B cell (primary cell): Measurements from ENCODE around the gene TFCP2. TPM values are rescaled to one million over a fixed set of nuclear protein-coding genes. Genes with fewer than 3 reads are reported as not detected.

Experiments used
- ATAC-seq: fragments of 200-7000 bp; cut with Tn5 transposase; one replicate; pipeline ENCODE4 v1.10.0; 2021; ENCODE audit warnings: low read depth, mild to moderate bottlenecking, moderate number of reproducible peaks, moderate library complexity
- CTCF ChIA-PET: fragments of 350-600 bp; sonication (Branson Sonifier 250); formaldehyde crosslinking; loops from one replicate; lab custom pipeline; 2021; ENCODE audit warnings: antibody characterized with exemption, inconsistent platforms; lab: Charles Lee
- POLR2A ChIA-PET: fragments of 350-600 bp; sonication (Branson Sonifier 250); formaldehyde crosslinking; loops from one replicate; lab custom pipeline; 2021; ENCODE audit warnings: antibody characterized with exemption; lab: Charles Lee
- DNase-seq: peaks from one replicate; pipeline ENCODE4 v3.0.0; 2013
- H2AFZ ChIP-seq: 2 replicates; pipeline ENCODE4 v1.6.1; 2012; ENCODE audit warnings: mild to moderate bottlenecking, low read depth, low read length; ENCODE audit not compliant: insufficient read depth, poor library complexity, severe bottlenecking
- H3K27ac ChIP-seq, 2 donors: 1 replicate in 1 of 2; 2 replicates in 1 of 2; pipeline ENCODE4 v1.5.1; 2012 to 2013; ENCODE audit warnings: low read length in 2 of 2, mild to moderate bottlenecking in 2 of 2, moderate library complexity in 1 of 2
- H3K27me3 ChIP-seq, 4 experiments: fragments of 200-600 bp in 1 of 4; sonication (generic) in 1 of 4; replicated peaks in 1 of 4; 1 replicate in 2 of 4; 2 replicates in 2 of 4; pipeline versions ENCODE4 v1.6.1 to v1.7.0; 2013 to 2016; ENCODE audit warnings: low read length in 3 of 4, mild to moderate bottlenecking in 2 of 4, mixed read lengths in 1 of 4, moderate library complexity in 1 of 4; ENCODE audit not compliant: insufficient read depth in 4 of 4, control insufficient read depth in 3 of 4; ENCODE audit errors: control extremely low read depth in 1 of 4
- H3K36me3 ChIP-seq, 2 experiments: replicated peaks in 1 of 2; 1 replicate in 1 of 2; 2 replicates in 1 of 2; pipeline versions ENCODE4 v1.6.1 to v1.7.1; 2013; ENCODE audit warnings: low read length in 1 of 2; ENCODE audit not compliant: insufficient read depth in 2 of 2, control insufficient read depth in 1 of 2; ENCODE audit errors: control extremely low read depth in 1 of 2, extremely low read depth in 1 of 2
- H3K4me1 ChIP-seq, 2 donors: fragments of 200-600 bp in 1 of 2; sonication (generic) in 1 of 2; 1 replicate in 1 of 2; 2 replicates in 1 of 2; pipeline versions ENCODE4 v1.5.1 to v1.6.1; 2013 to 2017; ENCODE audit warnings: low read length in 2 of 2; ENCODE audit not compliant: control insufficient read depth in 2 of 2, insufficient read depth in 2 of 2
- H3K4me2 ChIP-seq: replicated peaks from 2 replicates; pipeline ENCODE3; 2012; ENCODE audit warnings: mild to moderate bottlenecking, low read depth, low read length; ENCODE audit not compliant: poor library complexity, severe bottlenecking
- H3K4me3 ChIP-seq, 5 experiments: fragments of 200-600 bp in 1 of 5; sonication (generic) in 1 of 5; 1 replicate in 3 of 5; 2 replicates in 2 of 5; pipeline versions ENCODE4 v1.5.1 to v1.7.0; 2011 to 2016; ENCODE audit warnings: low read length in 4 of 5, mild to moderate bottlenecking in 4 of 5, low read depth in 2 of 5, control low read depth in 1 of 5, moderate library complexity in 1 of 5; ENCODE audit not compliant: insufficient read depth in 1 of 5; ENCODE audit errors: control extremely low read depth in 1 of 5, extremely low read depth in 1 of 5
- H3K79me2 ChIP-seq: fragments of 200-600 bp; sonication (generic); one replicate; pipeline ENCODE4 v1.6.0; 2016; ENCODE audit warnings: low read length; ENCODE audit not compliant: control insufficient read depth, insufficient read depth
- H3K9ac ChIP-seq: fragments of 200-600 bp; sonication (generic); 2 replicates; pipeline ENCODE4 v1.6.1; 2017; ENCODE audit warnings: mild to moderate bottlenecking, low read length, moderate library complexity
- H3K9me3 ChIP-seq, 3 donors: one replicate each; pipeline versions ENCODE4 v1.6.1 to v1.7.1; 2013; ENCODE audit warnings: low read length in 2 of 3; ENCODE audit not compliant: control insufficient read depth in 2 of 3, insufficient read depth in 1 of 3; ENCODE audit errors: control extremely low read depth in 1 of 3
- H4K20me1 ChIP-seq: 2 replicates; pipeline ENCODE4 v1.6.0; 2012; ENCODE audit warnings: mild to moderate bottlenecking, low read length; ENCODE audit not compliant: insufficient read depth, control insufficient read depth, poor library complexity, severe bottlenecking
- H3K27ac Mint-ChIP-seq: one replicate; pipeline ENCODE4 v1.8.0; 2021; ENCODE audit warnings: mixed read lengths
- H3K27me3 Mint-ChIP-seq: one replicate; pipeline ENCODE4 v1.8.0; 2021; ENCODE audit warnings: mixed read lengths
- H3K4me1 Mint-ChIP-seq: one replicate; pipeline ENCODE4 v1.8.0; 2021; ENCODE audit warnings: mixed read lengths
- H3K4me3 Mint-ChIP-seq: one replicate; pipeline ENCODE4 v1.8.0; 2021; ENCODE audit warnings: mixed read lengths
- H3K9me3 Mint-ChIP-seq: one replicate; pipeline ENCODE4 v1.8.0; 2022; ENCODE audit warnings: mixed read lengths; ENCODE audit not compliant: insufficient read depth
- EZH2 ChIP-seq: IDR thresholded peaks from 2 replicates; pipeline ENCODE4 v1.6.1; 2012; ENCODE audit warnings: borderline replicate concordance, low read depth, mild to moderate bottlenecking, moderate library complexity, low read length; ENCODE audit not compliant: insufficient read depth, poor library complexity, severe bottlenecking
- WGBS: methylation state at CpG from one replicate; pipeline ENCODE4 v1.1.5; 2013; ENCODE audit warnings: missing lambda C conversion rate; ENCODE audit not compliant: insufficient coverage; 5-methylcytosine and 5-hydroxymethylcytosine counted together
- intact Hi-C: fragments of 100-400 bp; cut with micrococcal nuclease; formaldehyde crosslinking; loops from one replicate; pipeline ENCODE4 v1.10.0; 2022
- polyA plus RNA-seq: library from polyadenylated mRNA; depleted of rRNA; stranded (reverse); fragments of >200 nt; gene quantifications from 2 replicates; pipeline ENCODE4 v1.2.3, GENCODE V29; 2012
- total RNA-seq, 2 donors: library from RNA; stranded (reverse); fragments of 120-200 nt in 1 of 2; gene quantifications; 1 replicate in 1 of 2; 2 replicates in 1 of 2; pipeline versions ENCODE4 v1.2.3 to v1.2.4, GENCODE V29; 2013 to 2022
- TF ChIP-seq, protein P1 (sequence below): fragments of 200-600 bp; IDR thresholded peaks from one replicate; pipeline ENCODE4 v1.8.0; 2022; ENCODE audit warnings: antibody characterized with exemption, mild to moderate bottlenecking

TFCP2 gene
- total and polyA plus RNA-seq, 2 donors (not counting 1 experiment from before 2014, with no cell fraction given), result 12.1 to 38.8 TPM

DNA sequence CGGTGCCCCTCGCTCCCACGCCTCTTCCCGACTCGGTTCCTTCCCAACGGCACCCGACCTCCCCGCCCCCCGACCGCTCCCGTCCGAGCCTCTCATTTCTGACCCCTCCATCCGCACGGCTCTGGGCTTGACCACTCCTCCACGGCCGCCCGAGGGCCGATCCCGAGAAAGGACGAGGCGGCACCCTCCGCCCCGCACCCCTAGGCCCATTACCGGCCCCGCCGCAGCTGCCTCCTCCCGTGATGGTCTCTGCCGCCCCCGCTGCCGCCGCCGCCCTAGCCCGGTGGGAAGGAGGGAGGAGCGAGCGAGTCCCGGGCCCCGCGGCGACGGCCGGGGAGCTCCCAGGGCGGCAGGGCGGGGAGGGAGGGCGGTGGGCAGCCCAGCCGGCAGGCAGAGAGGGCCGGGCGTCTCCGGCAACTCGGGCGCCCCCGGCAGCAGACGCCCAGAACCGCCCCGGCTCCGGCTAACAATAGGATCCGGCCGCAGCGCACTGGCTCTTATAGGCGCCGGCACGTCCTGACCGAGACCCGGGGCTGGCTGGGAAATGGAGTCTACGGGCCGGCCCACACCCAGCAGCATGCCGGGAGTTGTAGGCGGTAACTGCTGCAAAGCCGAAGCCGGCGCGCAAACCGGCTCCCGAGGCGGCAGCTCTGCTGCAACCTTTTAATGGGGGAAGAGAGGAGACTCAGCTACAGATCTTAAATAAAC, 89.7 kb downstream of the TFCP2 start, which contains the start of gene CSRNP2:
Gene CSRNP2 (minus strand): TSS at position 471 of the 708 bp plus-strand sequence. CDS start 7,035 bp downstream, outside the sequence.
- no peaks in the 10 kb centered on the region for H3K27me3 ChIP-seq
- ATAC-seq, result peak; percentile 99
- Mint-ChIP-seq H3K27me3 (no peaks in the 10 kb centered on the region), H3K4me1 (peaks cover 25% of the 10 kb centered on the region), H3K4me3 (peak within 1 kb of the TSS; percentile 96), H3K9me3 (no peaks in the 10 kb centered on the region), H3K27ac (peak within 1 kb of the TSS; percentile 88)
- peaks cover 9 to 17% of the 10 kb centered on the region in 2 donors for H3K4me1 ChIP-seq
- DNase-seq, result peak; percentile 96
- H4K20me1 ChIP-seq, result no peaks in the 10 kb centered on the region
- H3K9me3 ChIP-seq, result no peaks in the 10 kb centered on the region
- H2AFZ ChIP-seq, result peak within 1 kb of the TSS; percentile 84
- peak within 1 kb of the TSS; percentile 99 for H3K4me2 ChIP-seq
- peak within 1 kb of the TSS; percentile 96 for H3K9ac ChIP-seq
- CTCF ChIA-PET, result interaction anchor here (0.8 to 1.6 kb wide), 5 partner anchors 135 to 318 kb away, joined by 4 to 6 read pairs (median 6); partner anchors contain the start of genes ATF1, DAZAP2 and POU6F1
- POLR2A ChIA-PET, result interaction anchor here (0.5 to 2.1 kb wide), 9 partner anchors 35 to 288 kb away, joined by 3 to 17 read pairs (median 5); partner anchors contain the start of genes DAZAP2, LETMD1, POU6F1 and SLC11A2
- intact Hi-C loops, result loop anchor here (1.0 kb wide), 7 partner anchors 35 to 318 kb away; partner anchors contain the start of genes DAZAP2, LETMD1, POU6F1 and SLC11A2
- H3K36me3 ChIP-seq, result no peaks in the 10 kb centered on the region
- WGBS, result under 1% methylated on average over 64 of the region's 74 CpGs
- peaks cover 20% of the 10 kb centered on the region for H3K79me2 ChIP-seq
- peak within 1 kb of the TSS; percentile 11 to 88 for H3K27ac ChIP-seq
- TF ChIP-seq, protein P1, sequence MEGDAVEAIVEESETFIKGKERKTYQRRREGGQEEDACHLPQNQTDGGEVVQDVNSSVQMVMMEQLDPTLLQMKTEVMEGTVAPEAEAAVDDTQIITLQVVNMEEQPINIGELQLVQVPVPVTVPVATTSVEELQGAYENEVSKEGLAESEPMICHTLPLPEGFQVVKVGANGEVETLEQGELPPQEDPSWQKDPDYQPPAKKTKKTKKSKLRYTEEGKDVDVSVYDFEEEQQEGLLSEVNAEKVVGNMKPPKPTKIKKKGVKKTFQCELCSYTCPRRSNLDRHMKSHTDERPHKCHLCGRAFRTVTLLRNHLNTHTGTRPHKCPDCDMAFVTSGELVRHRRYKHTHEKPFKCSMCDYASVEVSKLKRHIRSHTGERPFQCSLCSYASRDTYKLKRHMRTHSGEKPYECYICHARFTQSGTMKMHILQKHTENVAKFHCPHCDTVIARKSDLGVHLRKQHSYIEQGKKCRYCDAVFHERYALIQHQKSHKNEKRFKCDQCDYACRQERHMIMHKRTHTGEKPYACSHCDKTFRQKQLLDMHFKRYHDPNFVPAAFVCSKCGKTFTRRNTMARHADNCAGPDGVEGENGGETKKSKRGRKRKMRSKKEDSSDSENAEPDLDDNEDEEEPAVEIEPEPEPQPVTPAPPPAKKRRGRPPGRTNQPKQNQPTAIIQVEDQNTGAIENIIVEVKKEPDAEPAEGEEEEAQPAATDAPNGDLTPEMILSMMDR, result peak; percentile 20
- TF ChIP-seq EZH2, result no peak
- peak within 1 kb of the TSS; percentile 54 to 87 (median 77) for H3K4me3 ChIP-seq
